ENCODE measurements around the gene GPR108.
A peak's percentile ranks its signal among the peaks of the same experiment; 100 is the strongest.

Gene GPR108

DNA sequence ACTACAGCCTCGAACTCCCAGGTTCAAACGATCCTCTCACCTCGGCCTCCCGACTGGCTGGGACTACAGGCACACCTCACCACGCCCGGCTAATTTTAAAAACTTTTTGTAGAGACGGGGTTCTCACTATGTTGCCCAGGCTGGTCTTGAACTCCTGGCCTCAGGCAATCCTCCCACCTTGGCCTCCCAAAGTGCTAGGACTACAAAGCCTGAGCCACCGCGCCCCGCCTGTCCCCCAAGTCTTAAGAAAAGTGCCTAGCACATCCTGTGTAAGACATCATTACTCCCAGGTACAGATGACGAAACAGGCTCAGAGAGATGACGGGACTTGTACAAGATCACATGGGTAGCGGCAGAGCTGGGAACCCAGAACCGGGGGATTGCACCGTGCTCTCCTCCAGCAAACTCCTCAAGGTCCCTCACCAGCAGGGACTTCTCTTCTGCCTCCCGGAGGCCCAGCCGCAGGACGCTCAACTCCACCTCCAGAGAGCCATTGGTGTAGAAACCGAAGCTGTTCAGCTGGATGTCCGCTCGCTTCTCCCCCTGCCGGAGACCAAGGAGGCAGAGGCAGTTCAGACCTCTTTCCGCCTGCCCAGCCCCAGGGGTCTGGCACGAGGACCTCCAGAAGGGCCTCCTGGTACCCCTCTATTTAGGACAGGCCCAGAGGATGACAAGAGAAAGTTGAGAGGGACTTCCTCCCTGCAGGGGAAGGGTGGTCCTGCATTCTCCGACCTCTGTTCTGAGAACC, 1.0 kb downstream of the GPR108 start:
- H3K27ac Mint-ChIP-seq = peak overlapping the region; percentile 100
- H3K36me3 Mint-ChIP-seq (ENCODE audit: low read depth) = peaks cover 14% of the 10 kb centered on the region
- no peaks in the 10 kb centered on the region for H3K27me3 Mint-ChIP-seq (ENCODE audit: low read depth)
- peaks cover 31% of the 10 kb centered on the region for H3K4me1 Mint-ChIP-seq (ENCODE audit: low read depth)
- H3K9me3 Mint-ChIP-seq = no peaks in the 10 kb centered on the region
- peak overlapping the region; percentile 97 for H3K4me3 Mint-ChIP-seq

- peaks cover 14% of the 10 kb centered on the region for H3K36me3 Mint-ChIP-seq (ENCODE audit: low read depth)
- peak overlapping the region; percentile 100 for H3K27ac Mint-ChIP-seq
- H3K9me3 Mint-ChIP-seq = no peaks in the 10 kb centered on the region
- H3K27me3 Mint-ChIP-seq (ENCODE audit: low read depth) = no peaks in the 10 kb centered on the region
- peaks cover 25% of the 10 kb centered on the region for H3K4me1 Mint-ChIP-seq (ENCODE audit: low read depth)
- H3K4me3 Mint-ChIP-seq = peak overlapping the region; percentile 97
These were observed 2.0 kb downstream of the GPR108 start for GRCh38 chr19:6735181-6735911.

- H3K4me3 Mint-ChIP-seq = no peak overlapping the region
- H3K4me1 Mint-ChIP-seq (ENCODE audit: low read depth) = peaks cover 23% of the 10 kb centered on the region
- H3K27me3 Mint-ChIP-seq (ENCODE audit: low read depth) = no peaks in the 10 kb centered on the region
- no peaks in the 10 kb centered on the region for H3K9me3 Mint-ChIP-seq
- H3K27ac Mint-ChIP-seq = no peak overlapping the region
- peaks cover 18% of the 10 kb centered on the region for H3K36me3 Mint-ChIP-seq (ENCODE audit: low read depth)
These were observed 3.2 kb downstream of the GPR108 start for GRCh38 chr19:6734096-6734696.

DNA sequence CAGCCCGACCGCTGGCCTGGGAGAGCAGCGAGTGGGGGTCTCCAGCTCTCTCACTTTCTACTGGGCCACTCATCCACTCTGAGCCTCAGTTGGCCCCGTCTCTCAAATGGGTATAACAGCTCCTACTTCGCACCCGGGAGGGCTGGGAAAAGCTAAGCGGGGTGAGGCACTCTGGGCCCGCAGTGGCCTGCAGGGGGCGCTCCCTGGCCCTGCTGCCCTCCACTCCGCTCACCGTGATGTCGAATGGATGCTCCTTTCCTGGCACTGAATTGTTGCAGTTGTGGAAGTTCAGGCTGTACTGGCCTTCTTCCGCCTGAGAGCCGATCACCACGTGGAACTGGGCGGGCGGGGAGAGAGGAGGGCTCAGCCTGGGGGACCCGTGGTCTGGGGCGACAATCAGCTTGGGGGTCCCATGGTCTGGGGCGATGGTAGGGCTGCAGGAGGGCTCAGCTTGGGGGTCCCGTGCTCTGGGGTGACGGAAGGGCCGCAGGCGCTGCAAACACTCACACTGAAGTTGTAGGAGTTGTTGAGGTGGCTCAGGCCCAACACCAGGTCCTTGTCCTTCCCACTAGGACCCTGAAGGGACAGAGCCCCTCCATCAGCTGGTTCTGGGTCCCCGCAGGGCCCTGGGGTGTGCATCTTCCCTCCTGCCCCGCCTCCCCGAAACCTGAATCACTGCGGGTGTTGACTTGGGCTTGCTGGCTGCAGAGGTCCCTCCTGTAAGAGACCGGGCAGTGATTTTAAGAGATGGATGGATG, 3.9 kb downstream of the GPR108 start:
- Mint-ChIP-seq H3K9me3 (no peaks in the 10 kb centered on the region), H3K4me1 (ENCODE audit: low read depth) (peaks cover 18% of the 10 kb centered on the region)

GRCh38 chr19:6732803-6733337, 4.5 kb downstream of the GPR108 start:
- peaks cover 18% of the 10 kb centered on the region for H3K36me3 Mint-ChIP-seq (ENCODE audit: low read depth)
- no peak overlapping the region for H3K27ac Mint-ChIP-seq
- peaks cover 11% of the 10 kb centered on the region for H3K4me1 Mint-ChIP-seq (ENCODE audit: low read depth)
- no peaks in the 10 kb centered on the region for H3K27me3 Mint-ChIP-seq (ENCODE audit: low read depth)
- no peak overlapping the region for H3K4me3 Mint-ChIP-seq
- H3K9me3 Mint-ChIP-seq = no peaks in the 10 kb centered on the region

More for the DNA sequence above, 3.9 kb downstream of the GPR108 start:
- peaks cover 18% of the 10 kb centered on the region for H3K36me3 Mint-ChIP-seq (ENCODE audit: low read depth)
- H3K27ac Mint-ChIP-seq = no peak overlapping the region
- no peaks in the 10 kb centered on the region for H3K27me3 Mint-ChIP-seq (ENCODE audit: low read depth)
- H3K4me3 Mint-ChIP-seq = no peak overlapping the region

GRCh38 chr19:6731822-6732221, 5.6 kb downstream of the GPR108 start:
- no peak overlapping the region for H3K4me3 Mint-ChIP-seq
- peaks cover 18% of the 10 kb centered on the region for H3K36me3 Mint-ChIP-seq (ENCODE audit: low read depth)
- no peak overlapping the region for H3K27ac Mint-ChIP-seq
- peaks cover 9% of the 10 kb centered on the region for H3K4me1 Mint-ChIP-seq (ENCODE audit: low read depth)
- H3K9me3 Mint-ChIP-seq = no peaks in the 10 kb centered on the region
- no peaks in the 10 kb centered on the region for H3K27me3 Mint-ChIP-seq (ENCODE audit: low read depth)

GRCh38 chr19:6730941-6731670, 6.3 kb downstream of the GPR108 start:
- Mint-ChIP-seq H3K9me3 (no peaks in the 10 kb centered on the region), H3K4me3 (no peak overlapping the region), H3K27ac (no peak overlapping the region), H3K4me1 (ENCODE audit: low read depth) (peaks cover 6% of the 10 kb centered on the region), H3K36me3 (ENCODE audit: low read depth) (peaks cover 15% of the 10 kb centered on the region), H3K27me3 (ENCODE audit: low read depth) (no peaks in the 10 kb centered on the region)

DNA sequence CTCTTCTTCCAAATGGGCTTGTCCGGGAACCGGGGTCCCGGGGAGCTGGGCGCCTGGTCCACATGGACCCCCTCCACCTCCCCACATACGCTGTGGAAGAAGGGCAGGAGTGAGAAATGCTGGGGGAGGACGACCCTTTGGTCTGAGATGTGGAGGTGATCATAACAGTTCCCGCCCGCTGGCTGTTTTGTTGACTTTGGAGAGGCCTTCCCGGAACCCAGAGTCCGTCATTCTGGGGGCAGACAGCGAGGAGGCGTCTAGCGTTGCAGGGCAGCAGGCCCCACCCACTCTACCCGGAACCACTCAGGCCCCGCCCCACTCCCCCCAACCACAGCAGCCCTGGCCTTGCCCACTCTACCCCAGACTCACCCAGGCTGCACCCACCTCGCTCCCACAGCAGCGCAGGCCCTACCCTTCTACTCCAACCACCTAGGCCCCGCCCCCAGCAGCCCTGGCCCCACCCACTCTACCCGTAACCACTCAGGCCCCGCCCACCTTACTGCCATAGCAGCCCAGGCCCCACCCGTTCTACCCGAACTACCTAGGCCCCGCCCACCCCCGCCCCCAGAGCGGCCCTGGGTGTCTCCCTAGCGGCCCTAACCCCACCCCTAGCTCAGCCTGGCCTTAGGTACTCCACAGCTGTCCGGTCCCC, 7.1 kb downstream of the GPR108 start:
- Mint-ChIP-seq H3K4me1 (ENCODE audit: low read depth) (peaks cover 1% of the 10 kb centered on the region), H3K4me3 (no peak overlapping the region), H3K27me3 (ENCODE audit: low read depth) (no peaks in the 10 kb centered on the region), H3K9me3 (no peaks in the 10 kb centered on the region), H3K27ac (no peak overlapping the region), H3K36me3 (ENCODE audit: low read depth) (peaks cover 12% of the 10 kb centered on the region)

DNA sequence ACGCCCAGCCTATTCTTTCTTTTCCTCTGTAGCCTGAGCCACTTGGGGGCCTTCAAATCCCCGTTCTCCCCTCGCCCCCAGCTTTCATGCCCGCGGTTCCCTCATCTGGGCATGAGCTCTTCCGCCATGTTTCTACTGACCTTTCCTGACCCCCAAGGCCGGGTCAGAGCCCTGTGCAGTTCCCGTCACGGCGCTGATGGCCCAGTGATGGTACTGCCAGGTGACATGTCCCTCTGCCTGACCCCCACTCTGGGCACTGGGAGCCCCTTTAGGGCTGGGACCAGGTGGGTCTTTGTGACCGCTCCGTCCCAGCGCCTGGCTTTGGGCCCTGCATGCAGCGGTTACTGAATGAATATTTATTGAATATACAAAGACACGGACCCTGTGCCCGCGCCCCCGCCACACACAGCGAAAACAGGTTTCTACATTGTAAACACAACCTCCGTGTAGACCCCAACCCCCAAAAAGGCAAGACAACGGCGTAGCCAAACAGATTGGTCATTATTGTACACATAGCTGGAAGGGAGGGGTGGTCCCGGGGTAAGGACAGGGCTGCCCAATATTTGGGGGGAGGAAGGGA, 7.7 kb downstream of the GPR108 start:
- Mint-ChIP-seq H3K4me1 (ENCODE audit: low read depth) (peaks cover 4% of the 10 kb centered on the region), H3K4me3 (no peak overlapping the region), H3K9me3 (no peaks in the 10 kb centered on the region), H3K36me3 (ENCODE audit: low read depth) (peaks cover 12% of the 10 kb centered on the region), H3K27ac (no peak overlapping the region), H3K27me3 (ENCODE audit: low read depth) (no peaks in the 10 kb centered on the region)

DNA sequence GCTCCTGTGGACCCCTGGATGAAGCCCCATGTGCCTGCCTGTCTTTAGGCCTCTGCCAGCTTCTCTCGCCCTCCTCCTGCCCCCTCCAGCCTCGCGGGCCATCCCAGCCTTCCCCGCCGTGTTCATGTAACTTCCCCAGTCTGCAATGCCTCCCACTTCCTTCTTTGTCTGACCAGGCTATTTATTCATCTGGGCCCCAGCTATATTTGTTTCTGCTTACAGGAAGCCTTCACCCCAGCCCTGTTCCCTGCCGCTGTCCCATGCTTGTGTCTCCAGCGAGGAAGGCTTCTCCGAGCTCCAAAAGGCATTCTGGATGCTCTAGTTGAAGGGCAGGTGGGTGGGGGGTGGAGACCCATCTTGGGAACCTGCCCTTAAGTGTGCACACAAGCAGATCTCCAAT, 9.0 kb downstream of the GPR108 start:
- Mint-ChIP-seq H3K27ac (no peak overlapping the region), H3K27me3 (ENCODE audit: low read depth) (peaks cover 3% of the 10 kb centered on the region), H3K9me3 (no peaks in the 10 kb centered on the region), H3K36me3 (ENCODE audit: low read depth) (peaks cover 10% of the 10 kb centered on the region), H3K4me1 (ENCODE audit: low read depth) (peaks cover 7% of the 10 kb centered on the region), H3K4me3 (no peak overlapping the region)

- Mint-ChIP-seq H3K36me3 (ENCODE audit: low read depth) (peaks cover 4% of the 10 kb centered on the region), H3K27ac (no peak overlapping the region), H3K4me3 (no peak overlapping the region), H3K4me1 (ENCODE audit: low read depth) (peaks cover 20% of the 10 kb centered on the region), H3K9me3 (no peaks in the 10 kb centered on the region), H3K27me3 (ENCODE audit: low read depth) (peaks cover 3% of the 10 kb centered on the region)
These were observed 11.7 kb downstream of the GPR108 start for GRCh38 chr19:6725513-6726231.

DNA sequence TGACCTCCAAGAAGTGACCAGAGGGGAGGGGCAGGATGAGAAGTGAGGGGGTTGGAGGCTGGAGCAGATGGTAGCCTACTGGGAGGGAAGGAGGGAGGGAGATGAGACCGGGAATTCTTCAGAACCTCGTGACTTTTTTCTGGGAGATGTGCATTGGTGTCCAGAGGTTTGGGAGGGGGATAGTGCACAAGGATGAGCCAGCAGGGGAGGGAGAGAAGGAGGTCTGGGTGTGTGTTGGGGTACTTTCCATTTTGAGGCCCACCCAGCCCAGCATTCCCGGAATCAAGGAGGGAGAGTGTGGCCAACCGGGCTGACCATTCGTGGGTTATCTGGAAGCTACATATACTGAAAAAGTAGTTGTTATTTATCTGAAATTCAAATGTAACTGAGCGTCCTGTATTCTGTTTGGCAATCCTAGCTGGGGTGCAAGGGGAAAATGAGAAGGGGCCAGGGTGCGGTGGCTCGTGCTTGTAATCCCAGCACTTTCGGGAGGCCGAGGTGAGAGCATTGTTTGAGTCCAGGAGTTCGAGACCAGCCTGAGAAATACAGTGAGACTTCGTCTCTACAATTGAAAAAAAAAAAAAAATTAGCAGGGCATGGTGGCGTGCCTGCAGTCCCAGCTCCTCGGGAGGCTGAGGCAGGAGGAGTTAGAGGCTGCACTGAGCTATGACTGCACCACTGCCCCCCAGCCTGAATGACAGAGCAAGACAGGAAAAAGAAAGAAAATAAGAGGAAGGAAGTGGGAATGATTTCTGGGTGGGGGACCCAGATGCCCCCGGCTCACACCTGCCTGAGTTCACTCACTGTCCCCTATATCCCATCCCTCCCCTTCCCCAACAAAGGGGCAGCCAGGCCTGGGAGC, 12.5 kb downstream of the GPR108 start:
- Mint-ChIP-seq H3K27ac (no peak overlapping the region), H3K4me3 (no peak overlapping the region), H3K27me3 (ENCODE audit: low read depth) (peaks cover 3% of the 10 kb centered on the region), H3K4me1 (ENCODE audit: low read depth) (peaks cover 27% of the 10 kb centered on the region), H3K36me3 (ENCODE audit: low read depth) (peaks cover 4% of the 10 kb centered on the region), H3K9me3 (no peaks in the 10 kb centered on the region)

Measured in T-helper 1 cell treated with Interleukin-12 subunit alpha and Interleukin-12 subunit beta and Interleukin-4 antibody, amounts not matched to agents 30 μg/mL and 1 μg/mL, for 36 hours (primary cell).